ENCODE measurements around the gene ABHD11.
"Not testable (repeated sequence)": the region's sequence is repeated elsewhere in the genome, so short reads cannot be mapped to it uniquely, and the experiment has no call there.

Gene ABHD11, protein sequence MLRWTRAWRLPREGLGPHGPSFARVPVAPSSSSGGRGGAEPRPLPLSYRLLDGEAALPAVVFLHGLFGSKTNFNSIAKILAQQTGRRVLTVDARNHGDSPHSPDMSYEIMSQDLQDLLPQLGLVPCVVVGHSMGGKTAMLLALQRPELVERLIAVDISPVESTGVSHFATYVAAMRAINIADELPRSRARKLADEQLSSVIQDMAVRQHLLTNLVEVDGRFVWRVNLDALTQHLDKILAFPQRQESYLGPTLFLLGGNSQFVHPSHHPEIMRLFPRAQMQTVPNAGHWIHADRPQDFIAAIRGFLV

DNA sequence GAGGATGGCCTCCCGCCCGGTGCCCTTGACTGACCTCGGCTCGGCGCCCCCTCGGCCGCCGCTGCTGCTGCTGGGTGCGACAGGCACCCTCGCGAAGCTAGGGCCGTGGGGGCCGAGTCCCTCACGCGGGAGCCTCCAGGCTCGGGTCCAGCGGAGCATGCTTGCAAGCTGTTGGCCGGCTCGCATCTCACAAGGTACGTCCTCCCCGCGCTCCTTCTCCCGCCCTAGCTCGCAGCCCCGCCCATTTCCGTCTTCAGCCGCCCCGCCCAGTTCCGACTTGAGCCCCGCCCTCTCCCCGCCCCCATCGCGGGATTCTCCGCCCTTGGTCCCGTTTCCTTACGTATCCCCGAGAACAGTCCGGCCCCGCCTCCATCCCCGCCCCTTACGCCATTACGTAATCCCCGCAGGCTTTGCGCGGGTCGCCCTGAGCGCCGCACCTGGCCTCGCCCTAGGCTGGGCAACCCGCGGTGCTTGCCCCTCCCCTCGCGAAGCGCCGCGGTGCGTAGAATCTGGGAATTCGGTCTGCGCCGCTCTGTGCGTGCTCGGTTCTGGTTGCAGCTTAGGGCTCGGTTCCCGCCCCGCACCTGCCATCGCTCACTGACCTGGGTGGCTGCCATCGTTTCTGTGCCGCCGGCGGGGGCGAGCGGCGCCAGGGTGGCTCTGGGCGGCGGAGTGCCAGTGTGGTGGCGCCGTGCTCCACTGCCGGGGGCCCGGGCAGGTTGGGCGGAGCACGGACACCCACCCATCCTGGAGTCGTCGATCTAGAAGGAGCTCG, at the start of gene ABHD11:
Gene ABHD11, minus strand, starts transcription at position 191 of the 775 bp plus-strand sequence. Its CDS starts 32 bp downstream, at position 159.
- peak; percentile 99 for DNase-seq (ENCODE audit: low spot score)

DNA sequence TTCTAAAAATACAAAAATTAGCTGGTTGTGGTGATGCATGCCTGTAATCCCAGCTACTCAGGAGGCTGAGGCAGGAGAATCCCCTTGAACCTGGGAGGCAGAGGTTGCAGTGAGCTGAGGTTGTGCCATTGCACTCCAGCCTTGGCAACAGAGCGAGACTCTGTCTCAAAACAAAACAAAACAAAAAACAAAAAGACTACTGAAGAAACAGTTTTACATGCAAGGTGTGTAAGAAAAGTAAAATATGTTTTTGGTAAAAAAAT, 49.1 kb upstream of the ABHD11 start:
- not testable (repeated sequence) for DNase-seq (ENCODE audit: low spot score)

DNA sequence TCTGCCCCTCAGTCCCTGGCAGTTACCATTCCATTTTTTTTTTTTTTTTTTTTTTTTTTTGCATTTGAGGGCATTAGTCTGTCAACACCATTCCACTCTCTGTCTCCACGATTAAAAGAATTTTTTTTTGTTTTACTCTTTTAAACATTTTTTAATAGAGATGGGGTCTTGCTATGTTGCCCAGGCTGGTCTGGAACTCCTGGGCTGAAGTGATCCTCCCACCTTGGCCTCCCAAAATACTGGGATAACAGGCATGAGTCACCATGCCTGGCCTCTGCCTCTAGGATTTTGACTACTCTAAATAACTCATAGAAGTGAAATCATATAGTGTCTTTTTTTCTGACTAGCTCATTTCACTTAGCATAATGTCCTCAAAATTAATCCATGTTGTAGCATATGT, 48.0 kb upstream of the ABHD11 start:
- DNase-seq (ENCODE audit: low spot score): no peak

DNA sequence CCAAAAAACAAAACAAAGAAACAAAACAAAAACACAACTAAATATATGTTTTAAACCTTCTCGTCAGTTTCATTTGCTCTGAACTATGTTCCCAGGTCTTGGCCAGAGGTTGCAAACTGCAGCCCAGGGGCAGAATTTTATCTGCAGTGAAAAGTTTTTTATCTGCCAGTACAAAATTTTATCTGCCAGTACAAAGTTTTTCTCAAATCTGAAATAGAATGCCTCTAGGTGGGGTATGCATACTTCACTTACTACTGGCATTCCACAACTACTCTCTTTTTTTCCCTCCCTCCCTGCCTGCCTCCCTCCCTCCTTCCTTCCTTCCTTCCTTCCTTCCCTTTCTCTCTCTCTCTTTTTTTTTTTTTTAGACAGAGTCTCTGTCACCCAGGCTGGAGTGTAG, 40.9 kb upstream of the ABHD11 start:
- no peak for DNase-seq (ENCODE audit: low spot score)

DNA sequence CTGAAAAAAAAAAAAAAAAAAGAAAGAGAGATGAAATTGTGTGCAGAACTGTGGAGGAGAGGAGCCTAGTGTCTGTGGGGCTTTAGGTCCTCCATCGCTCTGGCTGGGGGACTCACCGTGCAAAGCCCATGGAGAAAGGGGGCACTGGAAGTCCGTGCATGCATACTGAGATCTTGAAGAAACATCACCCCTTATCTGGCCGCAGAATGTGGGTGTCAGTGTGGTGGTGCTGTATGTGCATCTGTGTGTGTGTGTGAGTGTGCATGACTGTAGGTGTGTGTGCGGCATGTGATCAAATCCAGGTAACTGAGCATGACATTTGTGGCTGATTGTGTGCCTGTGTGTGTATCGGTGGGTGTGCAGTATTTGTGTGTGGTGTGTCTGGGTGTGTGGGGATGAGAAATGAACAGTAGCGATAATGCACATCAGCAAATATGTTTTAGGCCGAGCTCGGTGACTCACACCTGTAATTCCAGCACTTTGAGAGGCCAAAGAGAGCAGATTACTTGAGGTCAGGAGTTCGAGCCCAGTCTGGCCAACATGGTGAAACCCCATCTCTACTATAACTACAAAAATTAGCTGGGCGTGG, 40.3 kb upstream of the ABHD11 start:
- DNase-seq (ENCODE audit: low spot score): no peak

DNA sequence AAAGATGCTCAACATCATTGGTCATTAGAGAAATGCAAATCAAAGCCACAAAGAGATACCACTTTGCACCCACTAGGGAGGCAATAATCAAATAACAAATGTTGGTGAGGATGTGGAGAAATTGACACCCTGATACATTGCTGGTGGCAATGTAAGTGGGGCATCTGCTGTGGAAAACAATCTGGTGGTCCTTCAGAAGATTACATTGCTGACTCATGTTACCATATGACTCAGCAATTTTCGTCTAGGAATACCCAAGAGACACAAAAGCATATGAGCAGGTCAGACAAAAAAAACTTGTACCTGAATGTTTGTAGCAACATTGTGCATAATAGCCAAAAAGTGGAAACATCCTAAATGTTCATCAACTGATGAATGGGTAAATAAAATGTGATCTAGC, 36.3 kb upstream of the ABHD11 start:
- no peak for DNase-seq (ENCODE audit: low spot score)

DNA sequence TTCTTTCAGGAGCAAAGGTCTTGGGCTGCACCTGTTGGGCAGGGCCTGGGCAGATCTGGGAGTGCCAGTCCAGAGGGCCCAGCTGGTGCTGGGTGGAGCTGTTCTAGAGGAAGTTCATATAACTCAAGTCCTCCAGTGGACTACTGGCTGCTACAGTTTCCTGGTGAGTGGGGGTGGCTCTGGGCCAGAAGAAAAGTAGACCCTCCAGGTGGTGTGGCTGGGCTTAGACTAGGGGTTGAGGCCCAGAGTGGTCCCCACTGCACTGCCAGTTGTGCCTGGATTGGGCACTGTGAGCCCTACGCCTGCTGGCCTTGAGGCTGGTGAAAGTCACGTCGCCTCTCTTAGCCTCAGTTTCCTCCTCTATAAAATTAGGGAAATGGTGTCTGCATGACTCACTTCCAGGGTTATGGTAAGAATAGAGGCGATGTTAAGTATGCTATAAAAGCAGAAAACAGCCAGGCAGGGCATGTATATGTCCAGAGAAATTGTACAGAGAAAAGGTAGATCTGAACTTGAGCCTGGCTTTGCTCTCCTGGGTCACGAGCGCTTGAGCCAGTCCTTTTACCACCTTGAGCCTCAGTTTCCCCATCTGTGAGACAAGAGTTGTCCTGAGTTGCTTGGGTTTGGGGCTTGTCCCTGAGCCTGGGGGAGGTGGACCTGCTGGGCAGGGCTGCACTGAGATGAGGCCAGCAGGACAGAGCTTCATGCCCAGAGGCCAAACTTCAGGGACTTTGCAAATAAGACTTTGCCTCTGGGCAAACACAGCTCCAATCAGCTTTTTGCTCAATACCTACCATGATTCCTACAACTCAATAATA, 35.3 kb upstream of the ABHD11 start:
- no peak for DNase-seq (ENCODE audit: low spot score)

DNA sequence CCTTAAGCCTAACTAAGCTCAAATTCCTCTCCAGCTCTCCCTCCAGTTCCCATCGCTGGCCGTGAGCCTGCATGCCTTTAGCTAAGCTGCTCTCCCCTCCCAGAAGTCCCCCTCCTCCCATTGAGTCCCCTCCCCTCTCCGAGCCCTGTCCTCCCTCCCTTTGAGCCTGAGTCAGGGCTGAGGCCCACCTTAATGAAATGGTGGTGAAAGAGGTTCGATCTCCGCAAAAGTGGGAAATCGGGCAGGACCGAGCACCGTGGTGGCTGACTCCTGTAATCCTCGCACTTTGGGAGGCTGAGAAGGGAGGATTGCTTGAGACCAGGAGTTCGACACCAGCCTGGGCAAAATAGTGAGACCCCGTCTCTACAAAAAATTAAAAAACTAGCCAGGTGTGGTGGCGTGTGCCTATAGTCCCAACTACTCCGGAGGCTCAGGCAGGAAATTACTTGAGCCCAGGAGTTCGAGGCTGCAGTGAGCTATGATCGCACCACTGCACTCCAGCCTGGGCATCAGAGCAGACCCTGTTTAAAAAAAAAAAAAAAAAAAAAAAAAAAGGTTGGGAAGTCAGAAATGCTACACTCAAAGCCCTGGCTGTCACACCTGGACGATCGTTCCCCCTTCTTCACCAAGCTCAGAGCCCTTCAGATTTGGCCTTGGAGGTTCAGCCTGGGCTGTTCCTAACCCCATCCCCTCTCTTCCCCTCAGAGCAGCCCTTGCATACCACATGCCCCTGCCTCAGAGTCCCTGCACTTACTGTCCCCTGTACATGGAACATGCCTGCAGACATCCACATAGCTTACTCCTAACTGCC, 32.5 kb upstream of the ABHD11 start:
- no peak for DNase-seq (ENCODE audit: low spot score)

DNA sequence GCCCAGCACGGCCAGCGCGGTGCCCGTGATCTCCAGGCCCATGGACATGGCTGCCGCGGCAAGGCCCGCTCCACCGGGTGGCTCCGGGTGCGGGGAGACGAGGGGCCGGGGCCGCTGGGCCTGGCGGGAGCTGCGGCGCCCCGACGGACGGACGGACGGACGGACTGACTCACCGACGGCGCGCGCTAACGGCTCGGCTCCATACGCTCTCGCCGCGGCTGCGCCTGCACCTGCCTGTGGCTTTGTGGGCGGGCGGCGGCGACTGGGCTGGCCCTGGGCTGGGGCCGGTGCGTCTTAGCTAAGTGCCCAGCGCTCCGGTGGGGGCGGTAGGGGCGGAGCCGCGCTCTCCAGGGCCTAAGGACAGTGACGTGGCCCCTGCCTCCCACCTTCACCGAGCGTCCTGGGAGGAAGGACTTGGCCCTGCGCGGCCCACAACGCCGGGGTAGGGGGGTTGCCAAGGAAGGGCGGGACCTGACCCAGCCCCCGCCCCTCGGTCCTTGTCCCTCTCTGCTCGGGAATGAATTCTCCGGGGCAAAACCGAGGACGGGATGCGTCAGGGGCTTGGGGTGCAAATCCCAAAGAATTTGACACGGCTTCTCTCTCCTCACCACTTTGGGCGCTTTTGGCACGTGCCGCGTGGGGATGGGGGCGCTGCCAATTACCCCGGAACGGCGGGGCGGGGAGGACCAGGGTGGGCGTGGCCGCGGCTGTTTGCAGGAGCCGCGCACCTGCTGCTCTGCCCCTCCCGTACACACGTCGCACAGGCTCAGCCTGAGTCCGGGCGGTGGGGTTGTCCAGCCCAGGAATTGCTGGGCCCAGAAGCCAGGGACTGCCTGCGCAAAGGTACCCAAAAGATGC, 31.6 kb upstream of the ABHD11 start, which contains the start of gene CLDN3:
Gene CLDN3, minus strand, starts transcription at position 269 of the 858 bp plus-strand sequence. Its CDS starts 221 bp downstream, at position 48.
- peak; percentile 81 for DNase-seq (ENCODE audit: low spot score)

DNA sequence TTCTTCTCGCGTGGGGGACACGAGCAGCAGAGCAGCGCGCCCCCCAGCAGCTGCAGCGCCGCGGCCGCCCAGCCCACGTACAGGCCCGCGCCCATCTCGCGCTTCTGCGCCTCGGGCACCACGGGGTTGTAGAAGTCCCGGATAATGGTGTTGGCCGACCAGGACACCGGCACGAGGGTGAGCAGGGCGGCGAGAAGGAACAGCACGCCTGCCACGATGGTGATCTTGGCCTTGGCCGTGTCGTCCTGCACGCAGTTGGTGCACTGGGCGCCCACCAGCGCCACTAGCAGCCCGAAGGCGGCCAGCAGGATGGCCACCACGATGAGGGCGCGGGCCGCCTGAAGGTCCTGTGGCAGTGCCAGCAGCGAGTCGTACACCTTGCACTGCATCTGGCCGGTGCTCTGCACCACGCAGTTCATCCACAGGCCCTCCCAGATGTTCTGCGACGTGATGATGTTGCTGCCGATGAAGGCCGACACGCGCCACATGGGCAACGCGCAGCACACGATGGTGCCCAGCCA, 30.9 kb upstream of the ABHD11 start:
- no peak for DNase-seq (ENCODE audit: low spot score)

DNA sequence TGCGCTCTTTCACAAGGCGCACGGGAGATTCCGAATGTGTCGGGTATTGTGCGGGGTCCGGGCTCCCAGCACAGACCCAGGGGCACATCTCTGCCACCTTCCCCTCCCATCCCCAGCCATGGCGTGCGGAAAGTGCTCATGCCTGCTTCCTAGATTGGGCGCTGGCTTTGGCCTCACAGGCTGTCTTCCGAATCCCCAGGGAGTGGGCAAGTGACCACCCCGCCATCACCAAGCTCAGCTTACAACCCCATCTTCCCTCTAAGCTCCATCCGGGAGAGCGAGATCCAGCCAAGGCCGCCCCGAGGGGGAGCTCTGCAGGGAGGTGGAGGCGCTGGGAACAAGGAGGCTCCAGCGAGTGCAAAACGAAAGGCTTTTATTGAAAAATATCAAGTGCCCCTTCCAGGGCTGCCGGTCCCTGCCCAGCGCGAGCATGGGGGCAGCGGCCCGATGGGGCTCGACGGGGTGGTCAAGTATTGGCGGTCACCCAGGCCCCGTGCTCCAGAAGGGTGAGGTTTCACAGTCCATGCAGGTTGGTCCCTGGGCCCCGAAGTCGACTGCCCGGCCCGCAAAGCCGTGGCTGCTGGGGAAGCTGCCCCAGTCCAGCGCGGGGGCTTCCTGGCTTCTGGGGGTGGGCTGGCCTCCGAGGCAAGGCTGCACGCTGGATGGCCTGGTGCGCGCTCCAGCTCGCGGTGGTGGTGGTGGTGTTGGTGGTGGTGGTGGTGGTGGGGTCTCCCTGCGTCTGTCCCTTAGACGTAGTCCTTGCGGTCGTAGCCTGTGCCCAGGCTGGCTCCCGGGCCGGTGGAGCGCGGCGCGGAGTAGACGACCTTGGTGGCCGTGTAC, 30.3 kb upstream of the ABHD11 start:
- no peak for DNase-seq (ENCODE audit: low spot score)

DNA sequence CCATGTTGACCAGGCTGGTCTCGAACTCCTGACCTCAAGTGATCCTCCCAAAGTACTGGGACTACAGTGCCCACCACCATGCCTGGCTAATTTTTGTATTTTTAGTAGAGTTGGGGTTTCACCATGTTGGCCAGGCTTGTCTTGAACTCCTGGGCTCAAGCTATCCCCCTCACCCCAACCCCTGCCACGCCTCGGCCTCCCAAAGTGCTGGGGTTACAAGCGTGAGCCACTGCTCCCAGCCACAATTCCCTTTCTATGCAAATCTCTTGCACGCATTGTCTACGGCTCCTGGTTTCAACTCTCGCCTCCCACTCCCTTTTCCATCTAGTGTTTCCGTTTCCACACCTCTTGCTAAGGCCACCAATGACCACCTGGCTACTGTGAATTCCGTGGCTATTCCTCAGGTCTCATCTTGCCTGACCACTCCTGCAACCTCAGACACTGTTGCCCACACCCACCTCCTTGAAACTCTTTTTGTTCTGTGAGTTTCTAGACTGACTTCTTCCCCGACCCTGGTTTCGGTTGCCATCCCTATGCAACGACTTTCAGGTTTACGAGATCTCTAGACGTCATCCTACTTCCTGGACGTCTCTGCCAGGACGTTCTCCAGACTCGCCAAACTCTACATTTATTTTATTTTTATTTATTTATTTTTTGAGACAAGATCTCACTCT, 28.1 kb upstream of the ABHD11 start:
- DNase-seq (ENCODE audit: low spot score): no peak

DNA sequence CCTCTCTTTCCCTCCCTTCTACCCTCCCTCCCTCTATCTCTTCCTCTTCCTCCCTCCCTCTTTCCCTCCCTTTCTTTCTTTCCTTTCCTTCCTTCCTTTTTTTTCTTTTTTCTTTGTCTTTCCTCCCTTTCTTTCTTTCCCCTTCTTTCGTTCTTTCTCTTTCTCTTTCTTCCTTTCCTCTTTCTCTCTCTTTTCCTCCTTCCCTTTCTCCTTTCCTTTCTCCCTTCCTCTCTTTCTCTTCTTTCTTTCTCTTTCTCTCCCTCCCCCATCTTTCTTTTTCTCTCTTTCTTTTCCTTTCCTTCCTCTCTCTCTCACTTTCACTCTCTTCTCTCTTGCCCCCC, 24.0 kb upstream of the ABHD11 start:
- no peak for DNase-seq (ENCODE audit: low spot score)

DNA sequence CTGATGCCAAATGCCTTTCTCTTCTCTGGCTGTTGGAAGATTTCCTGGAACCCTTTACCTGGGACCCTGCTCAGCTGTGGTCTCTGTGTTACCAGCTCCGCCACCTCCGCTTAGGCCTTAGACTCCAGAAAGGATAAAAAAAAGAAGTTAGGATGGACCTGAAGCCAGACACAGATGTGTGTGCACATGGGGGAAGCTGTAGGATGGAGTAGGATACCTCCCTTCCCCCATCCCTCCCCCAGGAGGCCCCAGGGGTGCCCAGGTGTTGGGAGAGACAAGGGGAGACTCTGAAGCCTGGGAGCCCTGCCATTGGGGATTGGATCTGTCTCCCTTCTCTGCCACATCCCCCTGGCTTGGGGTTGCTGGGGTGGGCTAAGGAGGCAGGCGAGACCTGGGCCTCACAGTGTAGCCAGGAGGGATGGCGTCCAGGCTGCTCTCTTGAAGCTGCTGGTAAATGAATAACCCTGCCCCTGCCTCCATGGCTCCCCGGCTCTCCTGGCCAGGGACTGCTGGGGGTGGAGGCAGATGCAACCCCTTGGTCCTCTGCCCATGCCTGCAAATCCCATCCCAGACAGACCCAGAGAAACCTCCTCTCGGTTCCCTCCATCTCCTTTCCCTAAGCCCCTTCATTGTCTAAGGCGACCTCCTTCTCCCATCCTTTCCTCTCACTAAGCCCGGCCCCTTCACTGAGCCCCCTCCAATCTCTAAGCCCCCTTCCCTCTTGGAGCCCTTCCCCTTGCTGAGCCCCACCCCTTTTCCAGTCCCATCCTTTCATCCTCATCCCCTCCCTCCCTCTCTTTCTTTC, 23.5 kb upstream of the ABHD11 start:
- no peak for DNase-seq (ENCODE audit: low spot score)

DNA sequence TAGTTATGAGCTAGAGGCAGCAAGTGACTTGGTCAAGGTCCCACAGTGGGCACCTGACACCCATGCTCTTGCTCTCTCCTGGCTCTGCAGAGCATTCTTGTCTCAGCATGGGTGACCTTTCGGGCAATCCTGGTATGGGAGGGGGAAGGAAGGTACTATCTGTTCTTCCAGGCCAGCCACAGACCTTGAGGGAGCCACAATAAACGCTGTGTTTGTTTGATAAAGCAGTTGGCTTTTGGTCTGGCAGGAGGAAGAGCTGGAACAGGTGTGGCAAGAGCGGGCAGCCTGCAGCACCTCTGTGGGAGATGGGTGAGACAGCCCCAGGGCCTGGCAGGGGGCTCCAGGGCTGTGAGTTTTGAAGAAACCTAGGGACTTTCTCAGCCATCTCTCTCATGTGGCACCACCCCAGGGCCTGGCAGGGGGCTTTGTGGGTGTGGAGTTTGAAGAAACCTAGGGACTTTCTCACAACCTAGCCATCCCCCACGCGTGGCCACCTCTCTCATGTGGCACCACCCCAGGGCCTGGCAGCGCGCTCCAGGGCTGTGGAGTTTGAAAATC, 20.1 kb upstream of the ABHD11 start:
- DNase-seq (ENCODE audit: low spot score): no peak

DNA sequence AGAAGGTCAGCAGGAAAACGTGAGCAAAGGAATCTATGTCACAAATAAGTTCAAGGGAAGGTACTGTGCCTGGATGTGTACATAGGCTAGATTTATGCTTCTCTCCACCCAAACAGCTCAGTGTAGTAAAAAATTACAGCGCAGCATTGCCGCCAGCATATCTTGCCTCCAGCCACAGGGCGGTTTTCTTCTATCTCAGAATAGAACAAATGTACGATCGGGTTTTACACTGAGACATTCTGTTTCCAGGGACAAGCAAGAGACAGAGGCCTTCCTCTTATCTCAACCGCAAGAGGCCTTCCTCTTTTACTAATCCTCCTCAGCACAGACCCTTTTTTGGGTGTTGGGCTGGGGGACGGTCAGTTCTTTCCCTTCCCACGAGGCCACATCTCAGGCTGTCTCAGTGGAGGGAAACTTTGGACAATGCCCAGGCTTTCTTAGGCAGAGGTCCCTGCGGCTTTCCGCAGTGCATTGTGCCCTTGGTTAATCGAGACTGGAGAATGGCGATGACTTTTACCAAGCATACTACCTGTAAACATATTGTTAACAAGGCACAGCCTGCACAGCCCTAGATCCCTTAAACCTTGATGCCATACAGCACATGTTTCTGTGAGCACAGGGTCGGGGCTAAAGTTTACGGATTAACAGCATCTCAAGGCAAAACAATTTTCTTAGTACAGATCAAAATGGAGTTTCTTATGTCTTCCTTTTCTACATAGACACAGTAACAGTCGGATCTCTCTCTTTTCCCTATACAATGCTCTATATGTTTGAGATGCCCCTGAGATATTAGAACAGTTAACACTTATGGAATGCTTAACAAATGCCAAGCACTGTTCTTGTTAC, 11.6 kb upstream of the ABHD11 start:
- DNase-seq (ENCODE audit: low spot score): no peak

DNA sequence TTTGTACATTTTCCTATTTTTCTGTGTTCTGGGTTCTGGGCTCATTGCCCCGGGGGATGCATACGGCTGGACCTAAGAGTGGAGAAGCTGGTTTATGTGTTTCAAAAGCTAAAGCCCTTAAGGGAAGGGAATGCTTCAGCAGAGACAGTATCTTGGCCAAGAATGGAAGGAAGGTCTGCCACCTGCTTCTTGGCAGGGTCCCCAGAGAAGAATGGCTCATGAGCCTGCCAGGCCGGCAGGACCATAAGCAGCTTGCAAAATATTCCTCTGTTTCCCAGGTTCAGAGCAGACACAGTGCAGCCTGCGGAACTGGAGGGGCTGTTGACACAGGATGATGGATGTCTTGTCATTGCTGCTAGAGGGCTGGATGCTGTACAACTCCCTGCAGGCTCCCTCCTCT, 7.8 kb upstream of the ABHD11 start:
- DNase-seq (ENCODE audit: low spot score): peak; percentile 97
